Right atrium auricular region (tissue), 2 donors: Measurements from ENCODE around the gene CYBC1. TPM values are rescaled to one million over a fixed set of nuclear protein-coding genes. Genes with fewer than 3 reads are reported as not detected.

ENCODE experiments used
- DNase-seq: peaks from one replicate; pipeline ENCODE4 v3.0.0-alpha.2; 2019; ENCODE audit warnings: low spot score
- H3K27ac ChIP-seq, 2 donors: fragments of 200-600 bp; sonication (generic); 1 replicate in 1 of 2; 2 replicates in 1 of 2; pipeline ENCODE4 v1.5.1; 2016 to 2019
- H3K27me3 ChIP-seq, 2 donors: fragments of 200-600 bp; sonication (generic); one replicate each; pipeline versions ENCODE4 v1.5.1 to v1.6.0; 2017 to 2019
- H3K36me3 ChIP-seq: fragments of 200-600 bp; sonication (generic); one replicate; pipeline ENCODE4 v1.5.1; 2016
- H3K4me1 ChIP-seq, 2 donors: fragments of 200-600 bp; sonication (generic); one replicate each; pipeline versions ENCODE4 v1.5.1 to v1.6.0; 2017 to 2019
- H3K4me3 ChIP-seq, 2 donors: fragments of 200-600 bp; sonication (generic); 1 replicate in 1 of 2; 2 replicates in 1 of 2; pipeline ENCODE4 v1.5.1; 2017 to 2019; ENCODE audit warnings: mild to moderate bottlenecking in 1 of 2, moderate library complexity in 1 of 2
- H3K9me3 ChIP-seq, 2 donors: fragments of 200-600 bp; sonication (generic); one replicate each; pipeline ENCODE4 v1.5.1; 2019
- total RNA-seq, 2 donors: library from RNA; depleted of rRNA; stranded (reverse); fragments of >200 nt; gene quantifications; one replicate each; pipeline ENCODE4 v1.1.0, GENCODE V29; 2016
- TF ChIP-seq, protein P1 (sequence below), 2 donors: fragments of 200-600 bp; sonication (generic); IDR thresholded peaks; one replicate each; pipeline ENCODE4 v1.5.1; 2019; ENCODE audit warnings: antibody characterized with exemption in 2 of 2

CYBC1 gene
- total RNA-seq, 2 donors from 2014 or later: 14.9 to 34.9 TPM

DNA sequence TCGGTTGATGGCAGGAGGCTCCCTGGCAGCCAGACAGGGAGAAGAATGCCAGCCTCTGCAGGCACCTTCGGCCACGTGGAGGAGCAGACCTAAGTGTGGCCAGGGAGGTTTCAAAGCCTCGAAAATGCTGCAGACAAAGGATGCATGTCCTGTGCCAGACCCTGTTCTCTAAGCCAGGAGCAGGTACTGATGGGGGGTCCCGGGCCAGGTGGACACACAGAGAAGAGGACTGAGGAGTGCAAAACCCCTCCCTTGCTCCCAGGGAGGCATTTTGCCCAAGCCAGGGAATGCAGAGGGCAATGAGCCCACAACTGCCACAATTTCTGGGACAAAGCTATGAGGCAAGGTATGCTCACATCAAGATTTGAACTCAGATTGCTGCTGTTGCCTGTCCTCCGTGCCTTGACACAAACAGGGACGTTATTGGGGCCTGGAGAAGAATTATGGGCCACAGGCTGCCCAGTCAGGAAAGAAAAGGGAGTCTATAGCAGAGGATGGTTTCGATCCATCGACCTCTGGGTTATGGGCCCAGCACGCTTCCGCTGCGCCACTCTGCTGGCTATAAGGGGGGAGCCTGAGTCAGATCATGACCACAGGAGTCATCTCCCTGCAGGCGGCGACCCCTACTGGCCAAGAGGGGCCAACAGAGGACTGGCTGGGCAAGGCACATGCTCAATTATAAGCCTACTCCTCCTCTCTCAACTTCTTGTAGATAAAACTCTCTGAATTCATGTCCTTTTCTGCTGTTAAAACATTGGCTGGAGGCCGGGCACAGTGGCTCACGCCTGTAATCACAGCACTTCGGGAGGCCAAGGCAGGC is 43.9 kb upstream of the CYBC1 start:
- Histone ChIP-seq H3K27me3 (no peaks in the 10 kb centered on the region), H3K4me1 (peaks cover 0 to 22% of the 10 kb centered on the region in 2 donors), H3K36me3 (no peaks in the 10 kb centered on the region), H3K4me3 (no peak overlapping the region), H3K9me3 (no peaks in the 10 kb centered on the region), H3K27ac (peak overlapping the region; percentile 43 to 51)
- TF ChIP-seq, protein P1, sequence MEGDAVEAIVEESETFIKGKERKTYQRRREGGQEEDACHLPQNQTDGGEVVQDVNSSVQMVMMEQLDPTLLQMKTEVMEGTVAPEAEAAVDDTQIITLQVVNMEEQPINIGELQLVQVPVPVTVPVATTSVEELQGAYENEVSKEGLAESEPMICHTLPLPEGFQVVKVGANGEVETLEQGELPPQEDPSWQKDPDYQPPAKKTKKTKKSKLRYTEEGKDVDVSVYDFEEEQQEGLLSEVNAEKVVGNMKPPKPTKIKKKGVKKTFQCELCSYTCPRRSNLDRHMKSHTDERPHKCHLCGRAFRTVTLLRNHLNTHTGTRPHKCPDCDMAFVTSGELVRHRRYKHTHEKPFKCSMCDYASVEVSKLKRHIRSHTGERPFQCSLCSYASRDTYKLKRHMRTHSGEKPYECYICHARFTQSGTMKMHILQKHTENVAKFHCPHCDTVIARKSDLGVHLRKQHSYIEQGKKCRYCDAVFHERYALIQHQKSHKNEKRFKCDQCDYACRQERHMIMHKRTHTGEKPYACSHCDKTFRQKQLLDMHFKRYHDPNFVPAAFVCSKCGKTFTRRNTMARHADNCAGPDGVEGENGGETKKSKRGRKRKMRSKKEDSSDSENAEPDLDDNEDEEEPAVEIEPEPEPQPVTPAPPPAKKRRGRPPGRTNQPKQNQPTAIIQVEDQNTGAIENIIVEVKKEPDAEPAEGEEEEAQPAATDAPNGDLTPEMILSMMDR (IDR thresholded peaks at IDR 0.05): peak; percentile 85 to 91
- DNase-seq: peak; percentile 96

DNA sequence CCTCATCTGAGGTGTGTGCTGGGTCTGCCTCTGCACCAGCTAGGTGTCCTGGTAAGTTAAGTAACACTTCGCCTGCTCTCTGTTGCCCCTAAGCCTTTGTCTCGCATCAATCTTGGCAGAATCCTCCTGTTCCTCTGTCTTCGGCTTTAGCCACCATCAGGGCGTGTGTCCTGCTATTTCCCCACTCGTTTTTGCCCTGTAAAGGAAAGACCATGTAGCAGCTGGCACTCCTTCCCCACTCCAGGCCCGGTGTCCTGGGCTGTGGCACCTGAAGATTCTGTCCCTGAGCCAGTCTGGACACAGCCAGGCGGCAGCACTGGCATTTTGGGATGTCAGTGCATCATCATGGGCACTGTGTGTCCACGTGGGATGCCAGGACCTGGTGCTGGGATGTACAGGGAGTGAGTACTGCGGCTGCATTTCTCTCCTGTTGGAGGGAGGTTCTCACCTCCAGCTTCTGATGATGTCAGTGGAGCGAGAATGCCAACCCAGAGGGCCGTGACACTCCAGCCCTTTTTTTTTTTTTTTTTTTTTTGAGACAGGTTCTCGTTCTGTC is 42.8 kb upstream of the CYBC1 start:
- Histone ChIP-seq H3K36me3 (no peaks in the 10 kb centered on the region), H3K4me3 (no peak overlapping the region), H3K9me3 (no peaks in the 10 kb centered on the region), H3K27me3 (no peaks in the 10 kb centered on the region), H3K4me1 (peaks cover 0 to 28% of the 10 kb centered on the region in 2 donors), H3K27ac (no peak overlapping the region)
- TF ChIP-seq, protein P1 (IDR thresholded peaks at IDR 0.05): no peak
- DNase-seq: no peak

DNA sequence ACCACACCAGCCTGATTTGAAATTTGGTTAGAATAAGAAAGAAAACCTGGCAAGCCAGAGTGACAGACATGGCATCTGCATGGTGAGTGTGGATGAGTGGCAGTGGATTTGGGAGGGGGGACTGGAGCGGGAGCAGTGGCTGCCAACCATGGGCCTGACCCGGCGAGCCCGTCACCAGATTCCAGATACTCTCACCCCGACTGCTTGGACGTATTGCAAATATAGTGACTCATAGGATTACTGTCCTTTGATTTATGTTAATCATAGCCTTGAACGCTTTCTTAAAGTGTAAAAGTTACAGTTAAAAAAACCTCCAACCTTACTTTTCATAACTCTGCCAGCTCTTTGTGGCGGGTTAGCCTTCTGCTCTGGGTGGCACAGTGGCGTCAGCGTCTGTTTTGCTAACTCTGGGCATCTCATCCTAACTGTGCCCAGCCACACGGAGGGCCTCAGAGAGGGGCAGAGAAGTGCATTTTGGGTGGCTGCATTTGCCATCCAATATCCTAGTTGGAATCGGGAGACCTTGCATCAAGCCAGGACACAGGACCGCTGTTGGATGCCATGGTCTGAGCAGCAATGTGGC is 42.2 kb upstream of the CYBC1 start:
- peaks cover 1% of the 10 kb centered on the region for H3K36me3 ChIP-seq
- H3K4me1 ChIP-seq: peaks cover 0 to 27% of the 10 kb centered on the region in 2 donors
- no peak overlapping the region for H3K4me3 ChIP-seq
- DNase-seq: no peak
- TF ChIP-seq, protein P1 (IDR thresholded peaks at IDR 0.05): no peak
- H3K27me3 ChIP-seq: no peaks in the 10 kb centered on the region
- H3K9me3 ChIP-seq: no peaks in the 10 kb centered on the region
- no peak overlapping the region for H3K27ac ChIP-seq

DNA sequence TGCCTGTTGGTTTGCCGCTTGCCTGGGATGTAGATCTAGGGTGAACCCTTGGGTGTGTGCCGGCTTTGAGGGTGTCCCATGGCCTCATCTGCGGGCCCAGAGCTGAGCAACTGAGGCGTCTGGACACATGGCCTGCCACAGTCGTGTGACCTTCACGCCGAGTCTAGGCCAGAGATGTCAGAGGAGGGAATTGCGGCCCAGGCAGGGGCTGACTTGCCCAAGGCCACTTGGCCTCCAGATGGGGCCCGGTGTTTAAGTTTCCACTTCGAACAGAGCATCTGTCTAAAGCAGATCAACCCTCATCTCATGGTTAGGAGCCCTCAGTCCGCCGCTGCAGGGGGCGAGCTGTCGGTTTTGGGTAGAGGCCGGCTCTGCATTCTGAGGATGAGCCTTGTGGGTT is 41.0 kb upstream of the CYBC1 start:
- peaks cover 0 to 23% of the 10 kb centered on the region in 2 donors for H3K4me1 ChIP-seq

DNA sequence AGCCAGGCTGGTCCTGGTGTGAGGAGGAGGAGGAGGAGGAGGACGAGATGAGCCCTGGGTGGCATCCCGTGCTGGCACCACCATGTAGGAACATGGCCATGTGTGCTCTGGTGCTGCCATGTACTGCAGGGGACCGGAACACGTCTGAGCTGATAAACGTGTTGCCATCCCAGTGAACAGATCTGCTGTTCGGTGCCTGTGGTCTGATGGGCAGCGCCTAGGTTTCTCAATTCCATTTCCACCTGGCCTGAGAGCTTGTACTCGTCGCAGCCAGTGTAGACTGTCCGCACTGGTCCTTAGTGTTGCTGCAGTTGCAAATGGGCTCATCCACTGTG is 40.6 kb upstream of the CYBC1 start:
- no peak for DNase-seq
- TF ChIP-seq, protein P1 (IDR thresholded peaks at IDR 0.05): no peak

More for the DNA sequence above, 41.0 kb upstream of the CYBC1 start:
- Histone ChIP-seq H3K9me3 (no peaks in the 10 kb centered on the region), H3K27ac (no peak overlapping the region), H3K36me3 (peaks cover 13% of the 10 kb centered on the region), H3K4me3 (no peak overlapping the region), H3K27me3 (no peaks in the 10 kb centered on the region)
- TF ChIP-seq, protein P1 (IDR thresholded peaks at IDR 0.05): no peak
- DNase-seq: no peak

More for the DNA sequence above, 40.6 kb upstream of the CYBC1 start:
- H3K4me3 ChIP-seq: no peak overlapping the region
- peaks cover 17% of the 10 kb centered on the region for H3K36me3 ChIP-seq
- H3K27ac ChIP-seq: no peak overlapping the region
- H3K9me3 ChIP-seq: no peaks in the 10 kb centered on the region
- no peaks in the 10 kb centered on the region for H3K27me3 ChIP-seq
- H3K4me1 ChIP-seq: peaks cover 0 to 20% of the 10 kb centered on the region in 2 donors
